Measurements from ENCODE around the gene ADGRL1.

- TF ChIP-seq MAX (IDR thresholded peaks at IDR 0.05) (no peak), TAF1 (IDR thresholded peaks at IDR 0.05; ENCODE audit: low read depth) (no peak), YY1 (IDR thresholded peaks at IDR 0.05; ENCODE audit: low read depth) (no peak), RAD21 (IDR thresholded peaks at IDR 0.05; ENCODE audit: low read depth) (no peak), REST (IDR thresholded peaks at IDR 0.05; ENCODE audit: low read depth) (no peak), EGR1 (IDR thresholded peaks at IDR 0.05) (no peak), ZBTB7A (IDR thresholded peaks at IDR 0.05; ENCODE audit: low read depth) (no peak), CEBPB (IDR thresholded peaks at IDR 0.05) (no peak), NFIC (IDR thresholded peaks at IDR 0.05) (no peak), FOXM1 (IDR thresholded peaks at IDR 0.05; ENCODE audit: borderline replicate concordance, low read depth) (no peak), EP300 (IDR thresholded peaks at IDR 0.05; ENCODE audit: borderline replicate concordance) (no peak), USF1 (IDR thresholded peaks at IDR 0.05) (no peak), CREB1 (IDR thresholded peaks at IDR 0.05; ENCODE audit: low read depth) (no peak), TEAD4 (IDR thresholded peaks at IDR 0.05) (no peak)
These were observed 50.6 kb downstream of the ADGRL1 start for GRCh38 chr19:14155371-14155770.
